ENCODE measurements around the gene RACK1.
A peak's percentile ranks its signal among the peaks of the same experiment; 100 is the strongest.
"Not testable (repeated sequence)": the region's sequence is repeated elsewhere in the genome, so short reads cannot be mapped to it uniquely, and the experiment has no call there.

Gene RACK1

DNA sequence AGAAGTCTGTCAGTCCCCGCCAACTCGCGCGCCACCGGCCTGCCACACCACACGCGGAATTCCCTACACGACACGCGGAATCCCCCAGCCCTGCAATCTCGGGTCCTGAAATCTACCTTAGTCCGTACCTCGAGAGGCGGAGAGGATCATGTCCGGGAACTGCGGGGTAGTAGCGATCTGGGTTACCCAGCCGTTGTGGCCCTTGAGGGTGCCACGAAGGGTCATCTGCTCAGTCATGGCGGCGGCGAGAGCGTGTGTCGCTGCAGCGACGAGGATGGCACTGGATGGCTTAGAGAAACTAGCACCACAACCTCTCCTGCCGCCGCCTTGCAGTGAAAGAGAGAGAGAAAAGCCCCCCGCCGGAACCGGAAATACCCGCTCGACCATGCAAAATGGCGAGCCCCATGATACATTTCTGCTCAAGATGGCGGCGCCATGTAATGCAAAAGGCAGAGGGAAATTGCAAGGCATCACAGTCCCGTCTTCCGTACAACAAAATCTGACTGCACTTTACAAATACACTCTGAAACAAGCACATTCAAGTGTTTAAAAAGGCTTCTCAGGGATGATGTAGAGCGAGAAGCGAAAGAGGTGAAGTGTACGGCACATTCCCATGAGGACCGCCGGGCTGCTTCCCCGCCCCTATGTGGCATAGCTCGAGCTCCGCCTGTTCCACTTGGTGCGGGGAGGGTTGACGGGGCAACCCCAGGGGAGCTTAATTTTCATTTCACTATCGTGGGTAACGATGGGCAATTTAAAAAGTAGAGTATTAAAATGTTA lies at the start of gene RACK1:
Gene RACK1 (minus strand): TSS at position 343 of the 780 bp plus-strand sequence. CDS start 106 bp downstream, at position 237.
- H3K4me3 ChIP-seq (ENCODE audit: low read length): peak within 1 kb of the TSS; percentile 98
- peak within 1 kb of the TSS; percentile 80 for H3K27ac ChIP-seq (ENCODE audit: low read length)
- H3K36me3 ChIP-seq (replicated peaks; ENCODE audit: insufficient read depth, low read length): peaks cover 23% of the 10 kb centered on the region; the same call in 1 of the 2 replicates
- H3K4me1 ChIP-seq (ENCODE audit: low read length): peaks cover 31% of the 10 kb centered on the region
- peaks cover 63% of the 10 kb centered on the region for H3K79me2 ChIP-seq (ENCODE audit: low read length)
- H3K9ac ChIP-seq (ENCODE audit: low read length): peak within 1 kb of the TSS; percentile 99
- H3K4me2 ChIP-seq (ENCODE audit: low read depth, low read length): peak within 1 kb of the TSS; percentile 97
- TF ChIP-seq EZH2phosphoT487 (IDR thresholded peaks at IDR 0.05; ENCODE audit: low read length): no peak
- TF ChIP-seq, protein P1, sequence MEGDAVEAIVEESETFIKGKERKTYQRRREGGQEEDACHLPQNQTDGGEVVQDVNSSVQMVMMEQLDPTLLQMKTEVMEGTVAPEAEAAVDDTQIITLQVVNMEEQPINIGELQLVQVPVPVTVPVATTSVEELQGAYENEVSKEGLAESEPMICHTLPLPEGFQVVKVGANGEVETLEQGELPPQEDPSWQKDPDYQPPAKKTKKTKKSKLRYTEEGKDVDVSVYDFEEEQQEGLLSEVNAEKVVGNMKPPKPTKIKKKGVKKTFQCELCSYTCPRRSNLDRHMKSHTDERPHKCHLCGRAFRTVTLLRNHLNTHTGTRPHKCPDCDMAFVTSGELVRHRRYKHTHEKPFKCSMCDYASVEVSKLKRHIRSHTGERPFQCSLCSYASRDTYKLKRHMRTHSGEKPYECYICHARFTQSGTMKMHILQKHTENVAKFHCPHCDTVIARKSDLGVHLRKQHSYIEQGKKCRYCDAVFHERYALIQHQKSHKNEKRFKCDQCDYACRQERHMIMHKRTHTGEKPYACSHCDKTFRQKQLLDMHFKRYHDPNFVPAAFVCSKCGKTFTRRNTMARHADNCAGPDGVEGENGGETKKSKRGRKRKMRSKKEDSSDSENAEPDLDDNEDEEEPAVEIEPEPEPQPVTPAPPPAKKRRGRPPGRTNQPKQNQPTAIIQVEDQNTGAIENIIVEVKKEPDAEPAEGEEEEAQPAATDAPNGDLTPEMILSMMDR (IDR thresholded peaks at IDR 0.05; ENCODE audit: low read length): no peak
- TF ChIP-seq EZH2 (optimal IDR thresholded peaks at IDR 0.05; ENCODE audit: low read depth, low read length): no peak
- no peaks in the 10 kb centered on the region for H3K27me3 ChIP-seq (replicated peaks; ENCODE audit: insufficient read depth, low read length)
- no peaks in the 10 kb centered on the region for H3K9me3 ChIP-seq (replicated peaks; ENCODE audit: insufficient read depth, low read length)
- H3F3A ChIP-seq (ENCODE audit: insufficient read depth, low read length): peaks cover 51% of the 10 kb centered on the region
- peak within 1 kb of the TSS; percentile 81 for H2AFZ ChIP-seq (ENCODE audit: low read length)
- H4K20me1 ChIP-seq (ENCODE audit: insufficient read depth, low read length): peaks cover 21% of the 10 kb centered on the region
- no peaks in the 10 kb centered on the region for H3K9me2 ChIP-seq (replicated peaks; ENCODE audit: insufficient read depth, low read length)
- peak; percentile 86 for DNase-seq

- not testable (repeated sequence) for H4K20me1 ChIP-seq (ENCODE audit: insufficient read depth, low read length); H3F3A ChIP-seq (ENCODE audit: insufficient read depth, low read length); H3K9me2 ChIP-seq (replicated peaks; ENCODE audit: insufficient read depth, low read length); H3K36me3 ChIP-seq (replicated peaks; ENCODE audit: insufficient read depth, low read length); H3K4me3 ChIP-seq (ENCODE audit: low read length); H3K79me2 ChIP-seq (ENCODE audit: low read length); H3K27me3 ChIP-seq (replicated peaks; ENCODE audit: insufficient read depth, low read length); H3K9me3 ChIP-seq (replicated peaks; ENCODE audit: insufficient read depth, low read length)
- peak overlapping the region; percentile 67; the same call in 1 of the 2 replicates for H3K4me2 ChIP-seq (ENCODE audit: low read depth, low read length)
- peak overlapping the region; percentile 43 for H2AFZ ChIP-seq (ENCODE audit: low read length)
- H3K9ac ChIP-seq (ENCODE audit: low read length): peak overlapping the region; percentile 16; the same call in 1 of the 2 replicates
- peak overlapping the region; percentile 53; the same call in 1 of the 2 replicates for H3K27ac ChIP-seq (ENCODE audit: low read length)
- peak; percentile 77 for DNase-seq
- H3K4me1 ChIP-seq (ENCODE audit: low read length): peaks cover 15% of the 10 kb centered on the region
Observed at GRCh38 chr5:181287331-181287730, 43.6 kb upstream of the RACK1 start.

- H3K4me3 ChIP-seq (ENCODE audit: low read length); H3K4me2 ChIP-seq (ENCODE audit: low read depth, low read length); H3F3A ChIP-seq (ENCODE audit: insufficient read depth, low read length); H4K20me1 ChIP-seq (ENCODE audit: insufficient read depth, low read length); DNase-seq; H3K27ac ChIP-seq (ENCODE audit: low read length); H3K79me2 ChIP-seq (ENCODE audit: low read length); H3K9me3 ChIP-seq (replicated peaks; ENCODE audit: insufficient read depth, low read length); H2AFZ ChIP-seq (ENCODE audit: low read length); H3K27me3 ChIP-seq (replicated peaks; ENCODE audit: insufficient read depth, low read length); H3K9me2 ChIP-seq (replicated peaks; ENCODE audit: insufficient read depth, low read length); H3K36me3 ChIP-seq (replicated peaks; ENCODE audit: insufficient read depth, low read length); H3K9ac ChIP-seq (ENCODE audit: low read length): not testable (repeated sequence)
- H3K4me1 ChIP-seq (ENCODE audit: low read length): peaks cover 15% of the 10 kb centered on the region
Observed at GRCh38 chr5:181285962-181286705, 42.4 kb upstream of the RACK1 start.

DNA sequence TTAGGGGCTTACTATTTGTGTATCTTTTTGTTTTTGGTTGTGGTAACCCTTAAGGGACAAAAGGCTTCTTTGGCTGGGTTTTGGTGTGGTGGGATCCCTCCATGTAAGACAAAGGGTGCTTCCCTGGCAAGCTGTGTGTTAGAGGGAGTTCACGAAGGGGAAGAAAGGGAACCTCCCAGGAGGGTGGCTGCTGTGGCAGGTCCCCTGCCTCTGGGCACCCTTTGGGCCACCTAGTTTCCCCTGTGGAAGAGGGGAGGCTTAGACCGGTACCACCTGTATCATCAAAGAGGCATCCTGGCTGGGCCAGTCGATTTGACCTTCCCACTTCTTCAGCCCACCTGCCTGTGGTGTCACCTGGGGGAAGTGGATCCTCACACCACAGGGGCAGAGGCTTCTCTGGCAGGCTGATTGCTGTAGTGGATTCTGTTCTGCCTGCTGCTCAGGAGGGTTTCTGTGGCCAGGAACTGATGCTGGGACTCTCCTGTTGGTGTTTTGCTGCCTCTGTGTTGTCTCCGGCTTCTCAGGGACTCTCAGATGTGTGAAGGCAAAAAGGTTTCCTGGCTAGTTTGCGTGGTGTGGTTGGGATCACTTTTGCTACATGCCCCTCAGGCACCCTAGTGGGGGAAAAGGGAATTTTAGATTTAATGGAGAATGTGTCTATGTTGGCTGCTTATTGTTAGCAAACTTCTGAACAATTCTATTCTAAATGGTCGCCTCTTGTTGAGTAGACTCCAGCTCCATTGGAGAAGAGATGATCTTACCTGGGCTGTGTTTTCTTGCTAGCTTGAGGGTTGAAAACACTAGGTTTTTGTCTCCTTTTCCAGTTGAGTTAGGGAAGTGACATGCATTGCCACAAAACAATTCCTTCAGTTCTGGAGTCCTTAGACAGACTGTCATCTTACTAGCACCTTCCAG lies 40.4 kb upstream of the RACK1 start:
- H3K9me3 ChIP-seq (replicated peaks; ENCODE audit: insufficient read depth, low read length); H3K4me2 ChIP-seq (ENCODE audit: low read depth, low read length); H4K20me1 ChIP-seq (ENCODE audit: insufficient read depth, low read length); DNase-seq; H3K36me3 ChIP-seq (replicated peaks; ENCODE audit: insufficient read depth, low read length); H2AFZ ChIP-seq (ENCODE audit: low read length); H3K9me2 ChIP-seq (replicated peaks; ENCODE audit: insufficient read depth, low read length); H3K4me3 ChIP-seq (ENCODE audit: low read length); H3K27ac ChIP-seq (ENCODE audit: low read length); H3F3A ChIP-seq (ENCODE audit: insufficient read depth, low read length); H3K79me2 ChIP-seq (ENCODE audit: low read length); H3K9ac ChIP-seq (ENCODE audit: low read length): not testable (repeated sequence)
- Histone ChIP-seq H3K4me1 (ENCODE audit: low read length) (peaks cover 15% of the 10 kb centered on the region), H3K27me3 (replicated peaks; ENCODE audit: insufficient read depth, low read length) (peaks cover 22% of the 10 kb centered on the region)

Measured in MM.1S (cell line).